Measurements from ENCODE around the gene NTM.
"Not testable (repeated sequence)": the region's sequence is repeated elsewhere in the genome, so short reads cannot be mapped to it uniquely, and the experiment has no call there.

Gene NTM

DNA sequence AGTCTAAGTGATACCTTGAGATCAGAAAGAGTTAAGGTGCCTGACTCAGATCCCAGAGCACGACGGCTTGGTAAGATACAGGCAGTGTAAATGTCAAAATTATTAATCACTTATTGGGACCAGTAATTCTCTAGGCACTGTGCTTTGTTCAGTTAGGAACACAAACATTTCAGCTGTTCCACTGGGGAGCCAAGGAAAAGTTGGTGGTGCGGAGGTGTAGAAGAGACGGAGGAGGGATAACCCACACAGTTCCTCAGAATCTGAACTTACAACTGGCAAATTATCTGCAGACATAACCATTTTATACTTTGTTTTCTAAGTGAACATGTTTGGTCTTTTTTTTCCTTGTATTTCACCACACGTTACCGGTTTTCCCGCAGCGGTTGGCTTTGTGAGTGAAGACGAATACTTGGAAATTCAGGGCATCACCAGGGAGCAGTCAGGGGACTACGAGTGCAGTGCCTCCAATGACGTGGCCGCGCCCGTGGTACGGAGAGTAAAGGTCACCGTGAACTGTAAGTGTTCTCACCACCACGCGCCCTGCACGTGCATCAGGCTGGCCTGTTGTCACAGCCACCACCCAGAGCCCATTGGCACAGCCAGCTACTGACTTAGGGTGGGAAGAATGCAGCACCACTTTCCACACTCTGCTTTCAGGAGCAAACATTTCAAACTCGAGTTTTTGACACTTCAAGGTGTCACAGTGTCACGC is 937.0 kb downstream of the NTM start:
- no peak for DNase-seq

DNA sequence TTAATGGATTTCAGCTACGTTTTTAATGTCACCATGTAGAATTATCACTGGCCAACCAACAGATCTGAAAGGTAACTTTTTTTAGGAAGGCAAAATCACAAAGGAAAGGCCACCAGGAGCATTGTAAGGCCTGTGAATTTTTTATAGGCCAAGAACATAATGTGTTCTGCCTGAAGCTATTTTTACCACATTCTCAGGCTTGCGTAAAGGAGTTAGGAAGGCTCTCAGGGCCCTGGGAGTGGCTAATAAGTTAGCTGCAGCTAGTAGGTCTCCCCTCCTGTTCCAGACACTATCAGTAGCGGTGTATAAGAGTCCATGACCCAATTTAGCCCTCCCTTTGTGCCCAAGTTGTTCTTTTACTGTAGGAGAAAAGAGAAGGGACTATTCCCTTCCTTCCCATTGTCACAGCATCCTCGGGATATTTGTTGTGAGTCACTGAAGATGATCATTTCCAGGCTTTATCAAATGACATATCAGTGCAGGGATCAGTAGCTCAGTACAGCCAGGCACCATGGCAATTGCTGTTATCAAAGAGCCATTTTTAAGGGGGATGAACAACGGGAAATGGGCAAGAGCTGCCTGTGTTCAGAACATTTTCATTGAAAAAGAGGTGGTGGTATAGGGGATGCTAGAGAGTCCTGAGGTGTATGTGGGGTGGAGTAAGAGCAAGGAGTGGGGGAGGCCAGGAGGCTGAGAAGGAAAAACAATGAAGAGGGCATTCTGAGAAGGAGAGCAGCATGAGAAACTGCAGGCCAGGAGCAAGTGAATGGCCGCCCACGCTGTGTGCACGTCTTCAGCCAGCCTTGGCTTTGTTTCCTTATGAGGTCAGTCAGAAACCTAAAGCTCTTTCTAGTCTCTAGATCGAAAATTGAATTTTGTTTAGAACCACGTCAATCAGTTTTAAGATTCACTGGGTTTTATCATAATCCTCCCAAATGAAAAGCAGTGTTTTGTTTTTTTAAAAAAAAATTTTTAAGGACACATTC is 940.3 kb downstream of the NTM start:
- no peak for DNase-seq

DNA sequence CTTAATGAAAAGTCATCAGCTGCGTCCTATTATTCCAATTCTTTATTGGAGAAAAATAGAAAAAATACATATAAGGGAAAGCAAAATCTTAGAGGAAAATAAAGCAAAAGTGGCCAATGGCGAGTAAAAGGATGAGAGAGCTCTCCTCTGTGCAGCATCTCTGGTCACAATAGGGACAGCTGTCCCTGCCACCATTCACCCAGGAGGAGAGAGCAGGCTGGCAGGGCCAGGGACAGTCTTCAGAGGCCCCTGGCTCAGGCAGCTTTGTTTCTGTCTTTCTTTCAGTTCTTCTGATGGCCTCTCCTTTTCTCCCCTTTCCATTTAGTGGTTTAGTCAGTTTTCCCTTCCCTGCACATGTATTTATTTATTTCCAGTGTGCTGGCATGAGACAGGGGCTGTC is 941.3 kb downstream of the NTM start:
- DNase-seq: no peak

DNA sequence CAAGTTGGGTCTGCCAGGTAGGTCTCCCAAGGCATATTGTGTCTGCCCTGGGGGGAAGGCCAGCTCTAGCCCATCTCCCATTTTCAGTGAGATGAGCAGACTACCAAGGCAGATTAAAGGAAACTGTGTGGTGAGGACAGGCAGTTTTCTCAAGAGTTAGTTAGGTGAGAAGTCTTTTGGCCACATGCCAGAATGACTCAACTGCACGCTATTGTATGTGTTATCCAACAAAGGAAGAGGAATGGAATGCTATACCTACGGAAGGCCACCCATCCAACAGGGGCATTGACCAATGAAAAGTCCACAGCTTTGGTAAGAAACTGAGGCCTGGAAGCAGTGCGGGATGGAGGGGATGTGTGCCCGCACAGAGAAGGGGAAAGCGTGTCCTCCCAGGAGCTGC is 941.7 kb downstream of the NTM start:
- DNase-seq: no peak

DNA sequence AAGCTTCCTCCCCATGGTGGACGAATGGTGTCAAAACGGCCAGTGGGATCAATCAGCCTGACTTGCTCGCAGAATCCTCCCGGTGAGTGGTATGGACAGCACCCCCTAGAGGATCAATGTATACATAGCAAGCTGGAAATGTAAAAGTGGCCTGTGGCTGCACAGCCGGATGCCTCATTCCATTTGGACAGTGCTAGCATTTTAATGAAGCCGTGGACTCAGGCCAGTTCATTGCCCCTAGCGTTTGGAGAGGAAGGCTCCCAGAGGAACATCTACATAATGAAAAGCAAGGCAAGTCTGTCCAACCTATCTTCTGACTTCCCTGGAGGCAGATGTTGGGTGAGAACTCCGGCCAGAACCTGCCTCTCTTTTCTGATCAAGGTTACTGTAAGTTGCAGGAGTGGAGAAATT is 942.3 kb downstream of the NTM start:
- DNase-seq: peak; percentile 58

DNA sequence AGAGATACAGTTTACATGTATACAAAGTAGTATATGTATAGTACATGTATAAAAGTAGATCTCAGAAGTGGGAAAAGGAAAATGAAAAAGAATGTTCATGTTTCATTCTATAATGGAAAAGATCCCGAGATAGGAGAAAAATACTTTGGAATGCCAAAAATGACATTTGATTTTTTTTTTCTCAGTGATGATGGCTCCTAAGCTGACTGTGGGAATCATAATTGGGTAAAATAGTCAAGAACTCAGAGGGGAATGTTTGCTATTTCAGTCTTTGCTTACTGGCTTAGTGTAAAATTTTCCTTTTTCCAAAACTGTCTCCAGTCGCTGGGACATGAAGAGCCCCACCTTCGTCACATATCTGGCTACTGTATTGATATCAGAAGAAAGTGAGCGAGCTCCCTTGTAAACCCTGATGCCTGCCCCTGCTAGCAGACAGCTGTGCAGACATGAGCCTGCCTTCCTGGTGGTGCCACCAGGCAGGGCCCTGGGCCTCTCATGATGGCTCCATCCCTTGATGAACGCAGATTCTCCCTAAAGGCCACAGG is 944.6 kb downstream of the NTM start:
- DNase-seq: no peak

DNA sequence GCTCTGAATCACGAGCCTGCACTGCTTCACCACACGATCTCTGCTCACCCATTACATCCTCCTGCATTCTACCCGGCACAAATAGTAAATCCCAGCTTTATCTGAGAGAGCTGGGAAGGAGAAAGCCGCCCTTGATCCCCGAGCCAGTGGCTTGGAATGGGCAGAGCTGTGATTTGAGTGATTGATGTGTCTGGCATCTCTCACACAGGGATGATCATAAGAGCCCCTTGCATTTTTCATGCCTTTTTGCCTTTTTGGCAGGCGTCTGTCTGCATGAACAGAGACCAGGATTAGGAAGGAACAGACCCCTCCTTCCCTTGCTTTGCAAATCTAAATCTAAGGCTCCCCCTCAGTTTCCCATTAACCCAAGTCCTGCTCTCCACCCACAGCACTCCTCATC is 945.3 kb downstream of the NTM start:
- no peak for DNase-seq

DNA sequence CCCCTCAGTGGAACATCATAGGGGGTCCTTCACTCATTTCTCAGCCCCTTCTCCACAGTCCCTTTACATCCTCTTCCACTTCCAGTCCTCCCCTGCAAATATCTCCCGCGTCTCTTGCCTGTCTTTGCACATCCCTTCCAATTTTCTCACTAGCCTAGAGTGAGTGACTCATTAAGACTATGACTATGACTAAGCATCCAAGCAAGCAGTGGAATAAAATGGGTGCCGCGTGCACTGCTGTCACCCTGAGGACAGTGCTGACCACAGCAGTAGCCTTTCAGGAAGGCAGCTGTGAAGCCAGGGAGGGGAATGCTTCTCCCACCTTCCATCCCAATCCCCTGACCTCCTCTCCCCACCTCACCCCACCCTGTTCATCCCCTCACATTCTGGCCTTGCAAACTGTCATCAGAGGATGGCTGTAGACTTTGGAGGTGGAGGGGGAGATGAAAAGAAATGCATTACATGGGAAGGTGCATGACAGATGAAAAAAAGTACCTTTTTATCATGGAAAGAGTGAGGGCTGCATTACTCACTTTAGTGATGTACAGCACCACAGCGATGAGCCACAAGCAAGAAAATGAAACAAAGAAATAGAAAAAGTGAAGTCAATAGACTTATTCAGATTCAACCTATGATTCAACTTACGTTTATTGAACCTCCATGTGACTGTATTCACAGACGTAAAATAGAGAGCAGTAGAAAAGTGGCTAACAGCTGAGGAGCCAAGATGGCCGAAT is 948.2 kb downstream of the NTM start:
- peak; percentile 4 for DNase-seq

DNA sequence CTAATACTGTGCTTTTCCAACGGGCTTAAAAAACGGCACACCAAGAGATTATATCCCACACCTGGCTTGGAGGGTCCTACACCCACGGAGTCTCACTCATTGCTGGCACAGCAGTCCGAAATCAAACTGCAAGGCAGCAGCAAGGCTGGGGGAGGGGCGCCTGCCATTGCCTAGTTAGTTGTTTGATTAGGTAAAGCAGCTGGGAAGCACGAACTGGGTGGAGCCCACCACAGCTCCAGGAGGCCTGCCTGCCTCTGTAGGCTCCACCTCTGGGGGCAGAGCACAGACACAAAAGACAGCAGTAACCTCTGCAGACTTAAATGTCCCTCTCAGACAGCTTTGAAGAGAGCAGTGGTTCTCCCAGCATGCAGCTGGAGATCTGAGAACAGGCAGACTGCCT is 949.0 kb downstream of the NTM start:
- not testable (repeated sequence) for DNase-seq

DNA sequence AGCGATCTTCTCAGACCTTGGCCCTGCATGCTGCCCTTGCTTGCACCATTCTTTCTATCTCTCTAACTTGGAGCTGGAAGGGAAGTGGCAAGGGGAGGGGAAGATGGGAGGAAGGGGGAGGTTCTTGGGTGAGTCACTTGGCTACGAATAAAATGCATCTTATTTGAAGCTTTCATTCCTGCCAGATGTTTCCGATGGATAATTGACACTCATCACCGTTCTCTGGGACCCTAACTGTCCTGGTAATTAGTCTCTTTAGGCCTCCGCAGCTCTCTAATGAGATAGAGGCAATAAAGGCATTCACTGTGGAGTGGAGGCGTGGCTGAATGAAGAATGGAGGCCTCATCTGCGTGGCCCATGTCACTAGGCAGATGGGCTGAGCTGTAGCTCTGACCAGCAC is 960.1 kb downstream of the NTM start:
- DNase-seq: no peak

DNA sequence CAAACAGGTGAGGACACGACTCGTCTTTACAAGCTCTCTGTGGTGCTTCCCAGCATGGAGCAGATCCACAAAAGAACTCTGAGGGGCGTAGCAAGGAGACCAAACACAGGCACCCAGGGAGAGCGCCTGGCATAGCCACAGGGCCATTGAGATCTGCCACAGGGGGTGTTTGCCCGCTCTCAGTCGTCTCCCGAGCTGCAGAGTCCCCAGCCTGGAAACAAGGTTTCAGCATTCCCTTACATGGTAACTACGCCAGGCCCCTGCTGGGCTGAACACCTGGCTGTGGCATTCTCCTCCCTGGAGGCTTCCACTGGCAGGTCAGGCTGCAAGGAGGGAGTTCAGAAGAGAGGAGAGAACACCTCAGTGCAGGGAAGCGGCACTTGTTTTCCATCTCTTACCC is 962.1 kb downstream of the NTM start:
- no peak for DNase-seq

DNA sequence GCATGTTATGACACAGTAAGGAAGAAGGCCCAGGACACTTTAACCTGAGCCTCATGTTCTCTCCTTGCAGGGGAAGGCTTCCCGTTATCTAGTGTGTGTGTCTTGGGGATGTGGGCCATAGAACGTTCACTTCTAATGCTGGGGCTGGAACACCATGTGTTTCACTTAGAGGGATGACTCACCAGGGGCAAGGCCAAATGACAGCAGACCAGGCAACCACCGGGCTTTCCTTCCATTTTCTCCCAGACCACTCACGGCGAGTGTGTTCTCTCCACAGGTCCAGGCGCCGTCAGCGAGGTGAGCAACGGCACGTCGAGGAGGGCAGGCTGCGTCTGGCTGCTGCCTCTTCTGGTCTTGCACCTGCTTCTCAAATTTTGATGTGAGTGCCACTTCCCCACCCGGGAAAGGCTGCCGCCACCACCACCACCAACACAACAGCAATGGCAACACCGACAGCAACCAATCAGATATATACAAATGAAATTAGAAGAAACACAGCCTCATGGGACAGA is 964.4 kb downstream of the NTM start:
- DNase-seq: no peak

DNA sequence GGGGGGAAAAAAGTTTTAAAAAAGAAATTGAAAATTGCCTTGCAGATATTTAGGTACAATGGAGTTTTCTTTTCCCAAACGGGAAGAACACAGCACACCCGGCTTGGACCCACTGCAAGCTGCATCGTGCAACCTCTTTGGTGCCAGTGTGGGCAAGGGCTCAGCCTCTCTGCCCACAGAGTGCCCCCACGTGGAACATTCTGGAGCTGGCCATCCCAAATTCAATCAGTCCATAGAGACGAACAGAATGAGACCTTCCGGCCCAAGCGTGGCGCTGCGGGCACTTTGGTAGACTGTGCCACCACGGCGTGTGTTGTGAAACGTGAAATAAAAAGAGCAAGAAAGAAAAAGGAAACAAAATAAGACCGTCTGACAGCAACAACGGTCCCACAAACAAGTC is 964.9 kb downstream of the NTM start:
- no peak for DNase-seq

DNA sequence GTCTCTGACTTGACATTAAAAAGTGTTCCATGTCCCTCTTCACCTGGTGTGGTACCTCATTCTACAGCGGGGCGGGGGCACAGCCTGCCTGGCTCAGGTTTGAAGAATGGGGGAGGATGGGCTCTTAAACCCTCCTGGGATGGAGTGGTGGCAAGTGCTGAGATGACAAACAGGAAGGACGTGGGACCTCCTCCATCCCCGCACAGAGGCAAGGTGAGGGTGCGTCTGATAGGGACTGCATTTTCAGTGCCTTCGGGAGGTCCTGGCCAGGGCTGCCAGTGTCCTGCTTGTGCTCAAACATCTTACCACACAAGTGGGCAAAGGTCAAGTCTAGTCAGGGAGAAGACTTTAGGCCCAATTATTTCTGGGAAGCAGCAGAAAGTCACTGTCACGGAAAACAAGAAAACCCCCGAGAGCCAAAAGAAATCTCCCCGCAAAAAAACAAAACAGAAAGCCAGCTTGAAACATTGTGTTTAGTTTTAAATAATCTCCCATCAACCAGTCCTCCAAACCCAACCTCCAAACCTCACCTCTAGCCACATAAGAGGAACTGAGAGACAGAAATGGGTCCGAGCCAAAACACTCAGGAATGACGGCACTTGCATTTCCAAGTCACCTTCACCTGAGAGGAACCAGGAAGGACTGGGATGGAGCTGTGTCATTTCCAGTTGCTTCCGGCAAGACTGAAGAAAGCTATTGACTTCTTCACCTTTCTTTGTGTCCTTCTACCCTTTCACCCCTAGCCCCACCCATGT is 966.5 kb downstream of the NTM start:
- no peak for DNase-seq

DNA sequence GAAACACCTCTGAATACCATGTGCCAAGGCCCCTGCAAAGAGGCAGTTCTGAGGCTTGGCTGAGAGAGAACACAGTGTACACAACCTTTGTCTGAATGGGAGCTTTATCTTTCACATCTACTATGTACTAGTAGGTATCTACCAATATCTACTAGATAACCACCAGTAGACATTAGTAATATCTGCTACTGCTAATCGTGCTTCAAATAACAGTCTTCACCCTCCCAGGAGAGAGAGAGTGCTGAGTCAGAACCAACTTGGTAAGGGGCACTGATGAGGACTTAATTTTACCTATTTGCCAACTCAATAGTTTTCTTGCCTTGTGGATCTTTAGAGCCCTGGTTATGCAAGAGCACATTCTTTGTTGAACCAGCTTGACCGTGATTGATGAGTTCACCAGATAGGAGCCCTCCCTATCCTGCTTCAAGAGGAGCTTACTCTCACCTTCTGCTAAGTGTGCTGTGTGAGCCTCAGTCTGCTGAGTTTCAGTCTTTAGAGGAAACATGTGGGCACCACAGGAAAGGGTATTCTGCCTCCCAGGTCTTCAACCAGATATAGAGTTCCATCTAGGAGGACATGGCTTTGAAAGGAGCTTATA is 967.5 kb downstream of the NTM start:
- DNase-seq: no peak

DNA sequence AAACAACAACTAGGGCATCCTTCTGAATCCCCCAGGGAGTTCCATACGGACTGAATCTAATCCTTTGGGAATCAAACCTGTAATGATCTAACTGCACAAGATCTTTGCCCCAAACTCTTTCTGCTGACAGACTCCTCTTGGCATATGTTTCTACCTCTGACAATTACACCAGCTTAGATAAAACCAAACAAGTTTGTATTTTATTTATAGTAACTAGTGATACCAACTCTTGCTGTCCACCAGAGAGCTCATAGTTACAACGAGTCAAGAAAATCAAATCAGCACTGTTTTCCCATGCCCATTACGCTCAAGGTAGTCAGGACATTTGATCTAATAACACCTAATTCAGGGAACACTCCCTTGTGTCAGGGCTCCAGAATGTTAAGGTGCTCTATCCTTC is 972.0 kb downstream of the NTM start:
- no peak for DNase-seq

DNA sequence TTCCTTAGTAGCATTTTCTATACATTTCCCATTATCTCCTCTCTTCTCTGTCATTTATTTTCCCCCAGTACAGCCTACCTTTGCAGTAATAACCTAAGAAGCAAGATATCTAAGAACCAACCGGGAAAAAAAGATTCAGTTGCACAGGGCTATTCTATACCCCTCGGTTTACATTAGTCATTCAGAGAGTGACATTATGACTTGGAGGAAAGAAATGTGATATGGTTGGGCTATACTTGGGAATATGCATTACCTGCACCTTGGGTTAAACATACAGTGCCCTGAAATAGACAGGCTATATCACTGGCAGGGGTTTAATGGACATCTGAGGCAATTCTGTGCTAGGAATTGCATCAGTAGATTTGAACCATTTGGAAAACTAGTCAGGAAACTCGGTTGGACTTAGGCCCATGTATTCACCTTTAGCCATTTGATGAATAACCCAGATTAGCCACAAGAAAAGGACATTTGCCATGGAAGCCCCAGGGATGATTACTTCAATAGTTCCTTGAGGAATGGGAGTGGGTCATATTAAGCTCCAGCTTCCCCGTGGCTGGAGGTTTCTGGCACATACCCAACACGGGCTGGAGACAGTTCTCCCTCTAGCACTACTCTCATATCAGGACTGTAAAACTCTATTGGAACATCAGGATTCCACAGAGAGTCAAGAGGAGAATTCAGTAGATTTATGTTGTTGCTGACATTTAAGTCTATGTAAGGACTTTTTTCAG is 973.2 kb downstream of the NTM start:
- DNase-seq: no peak

DNA sequence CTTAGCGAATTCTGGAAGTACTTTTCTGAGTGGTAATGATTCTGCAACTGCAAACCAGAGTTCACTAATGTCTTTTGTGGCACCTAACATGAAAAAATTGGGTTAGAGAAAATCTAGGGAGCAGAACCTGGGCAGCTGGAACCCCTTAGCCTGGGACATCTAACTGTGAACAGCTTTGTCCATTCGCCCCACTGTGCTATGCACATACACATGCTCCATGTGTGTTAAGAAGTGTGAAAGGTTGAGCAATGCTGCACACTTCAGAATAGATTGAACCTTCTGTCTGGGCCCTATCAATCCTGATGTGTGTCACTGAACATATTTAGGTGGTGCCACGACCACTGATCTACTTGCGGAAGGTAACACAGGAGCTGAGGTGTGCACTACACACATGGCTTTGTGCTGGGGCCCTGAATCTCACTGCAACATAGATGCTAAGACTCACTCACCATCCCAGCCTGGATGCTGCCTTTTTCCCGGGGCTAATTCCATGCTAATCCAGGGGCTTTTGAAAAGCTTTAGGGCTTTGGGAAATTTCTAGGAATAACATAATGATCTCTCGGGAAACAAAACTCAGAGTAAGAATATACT is 976.2 kb downstream of the NTM start:
- DNase-seq: no peak

DNA sequence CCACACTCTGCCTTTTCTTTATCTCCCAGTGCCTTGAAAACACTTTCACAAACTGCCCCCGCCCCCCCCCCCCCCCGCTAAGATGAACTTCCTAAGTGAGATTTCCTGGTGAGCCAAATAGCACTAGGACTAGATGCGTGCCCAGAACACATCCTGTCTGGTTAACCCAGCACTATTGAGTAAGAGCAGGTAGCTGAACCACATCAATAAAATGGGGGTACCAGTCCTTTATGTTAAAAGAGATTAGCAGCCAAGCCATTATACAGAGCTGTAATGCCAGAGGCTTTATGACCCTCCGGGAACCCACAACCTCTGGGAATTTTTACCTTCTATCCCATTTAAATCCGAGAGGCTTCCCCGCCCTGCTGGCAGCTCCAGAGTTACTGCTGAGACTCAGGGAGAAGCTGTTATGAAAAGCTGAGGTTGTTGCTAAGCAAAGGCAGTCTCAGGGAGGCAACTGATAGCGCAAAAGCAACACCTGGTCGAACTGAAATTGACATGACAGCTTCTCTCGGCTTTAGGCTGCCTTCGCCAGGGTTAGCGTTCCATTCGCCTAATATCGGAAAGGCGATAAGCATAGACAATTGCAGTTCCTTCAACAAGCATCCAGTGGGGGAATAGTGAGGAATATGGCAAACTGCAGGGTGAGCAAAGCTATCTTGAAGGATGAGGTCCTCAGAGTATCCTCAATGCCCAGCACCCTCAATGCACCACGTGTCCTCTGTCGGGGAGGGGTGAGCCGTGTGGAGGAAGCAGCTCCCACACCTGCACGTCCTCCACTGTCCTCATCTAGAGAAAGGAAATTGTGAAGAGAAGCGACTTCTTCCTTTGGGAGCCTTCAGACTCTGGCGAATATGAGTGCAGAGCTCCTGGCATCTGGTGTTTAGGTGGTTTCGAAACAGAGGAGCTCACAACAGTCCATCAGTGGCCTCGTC is 977.0 kb downstream of the NTM start:
- DNase-seq: no peak

All from OCI-M1 (cell line).